Daoy (cell line): ENCODE measurements around the gene GUCA1A. TPM values are rescaled to one million over a fixed set of nuclear protein-coding genes. Genes with fewer than 3 reads are reported as not detected.
A peak's percentile ranks its signal among the peaks of the same experiment; 100 is the strongest.
"Not testable (repeated sequence)": the region's sequence is repeated elsewhere in the genome, so short reads cannot be mapped to it uniquely, and the experiment has no call there.

Source experiments
- DNase-seq: peaks from one replicate; pipeline ENCODE4 v3.0.0-alpha.2; 2015; ENCODE audit warnings: low read depth
- total RNA-seq: library from RNA; depleted of rRNA; stranded (reverse); fragments of >200 nt; shearing (Covaris generic); gene quantifications from 2 replicates; pipeline ENCODE4 v1.2.3, GENCODE V29; 2014

The GUCA1A gene
- total RNA-seq, 1 experiment from 2014 or later = not detected

GRCh38 chr6:42175860-42176259 lies 2.7 kb downstream of the GUCA1A start:
- DNase-seq = no peak

GRCh38 chr6:42176981-42177380 lies 3.8 kb downstream of the GUCA1A start:
- DNase-seq = no peak

GRCh38 chr6:42177514-42178364 lies 4.6 kb downstream of the GUCA1A start:
- no peak for DNase-seq

GRCh38 chr6:42179261-42179944 lies 6.2 kb downstream of the GUCA1A start:
- DNase-seq = no peak

- DNase-seq = no peak
Measured at GRCh38 chr6:42179945-42180313, 6.8 kb downstream of the GUCA1A start.

GRCh38 chr6:42182101-42182500 lies 8.9 kb downstream of the GUCA1A start:
- no peak for DNase-seq

GRCh38 chr6:42184475-42184874 lies 11.3 kb downstream of the GUCA1A start:
- no peak for DNase-seq

GRCh38 chr6:42185597-42185996 lies 12.4 kb downstream of the GUCA1A start:
- DNase-seq = no peak

- DNase-seq = no peak
Measured at GRCh38 chr6:42188406-42188805, 15.2 kb downstream of the GUCA1A start.

- peak; percentile 43 for DNase-seq
Measured at GRCh38 chr6:42190554-42191183, 17.5 kb downstream of the GUCA1A start.

GRCh38 chr6:42192385-42192784 lies 19.2 kb downstream of the GUCA1A start:
- DNase-seq = not testable (repeated sequence)

GRCh38 chr6:42193491-42193894 lies 20.3 kb downstream of the GUCA1A start:
- DNase-seq = peak; percentile 18

GRCh38 chr6:42194056-42194455 lies 20.9 kb downstream of the GUCA1A start:
- DNase-seq = no peak

GRCh38 chr6:42195415-42195814 lies 22.3 kb downstream of the GUCA1A start:
- no peak for DNase-seq

GRCh38 chr6:42197555-42198362 lies 24.6 kb downstream of the GUCA1A start:
- DNase-seq = peak; percentile 69

- peak; percentile 83 for DNase-seq
Measured at GRCh38 chr6:42199106-42199981, 26.2 kb downstream of the GUCA1A start.

- peak; percentile 81 for DNase-seq
Measured at GRCh38 chr6:42200035-42200434, 26.9 kb downstream of the GUCA1A start.

- no peak for DNase-seq
Measured at GRCh38 chr6:42201382-42201781, 28.2 kb downstream of the GUCA1A start.

- DNase-seq = not testable (repeated sequence)
Measured at GRCh38 chr6:42202131-42202915, 29.2 kb downstream of the GUCA1A start.

GRCh38 chr6:42203183-42203582 lies 30.0 kb downstream of the GUCA1A start:
- DNase-seq = no peak
